C4-2B (cell line): Measurements from ENCODE around the gene SMOC2.

Experiments
- CTCF ChIP-seq: fragments of 450-650 bp; conservative IDR thresholded peaks from 2 replicates; pipeline ENCODE4 v1.5.1; 2017; ENCODE audit warnings: mild to moderate bottlenecking
- ZFX ChIP-seq: fragments of 450-650 bp; IDR thresholded peaks from 2 replicates; pipeline ENCODE4 v1.6.1; 2017

- no peak for TF ChIP-seq CTCF
- no peak for TF ChIP-seq ZFX
Observed at GRCh38 chr6:168559574-168560098, 118.7 kb downstream of the SMOC2 start.
